ENCODE measurements around the gene OST4.

OST4 gene

GRCh38 chr2:27025861-27026851 lies 45.3 kb downstream of the OST4 start:
- DNase-seq (ENCODE audit: low spot score): no peak

GRCh38 chr2:27025281-27025800 lies 46.1 kb downstream of the OST4 start:
- no peak for DNase-seq (ENCODE audit: low spot score)

- DNase-seq (ENCODE audit: low spot score): no peak
Measured at GRCh38 chr2:27024812-27025211, 46.6 kb downstream of the OST4 start.

- no peak for DNase-seq (ENCODE audit: low spot score)
Measured at GRCh38 chr2:27024188-27024587, 47.3 kb downstream of the OST4 start.

- no peak for DNase-seq (ENCODE audit: low spot score)
Measured at GRCh38 chr2:27023740-27024139, 47.7 kb downstream of the OST4 start.

GRCh38 chr2:27021253-27022049 lies 50.0 kb downstream of the OST4 start:
- DNase-seq (ENCODE audit: low spot score): no peak

All from SK-N-DZ (cell line).